Measurements from ENCODE around the gene ZNF124. TPM values are rescaled to one million over a fixed set of nuclear protein-coding genes. Genes with fewer than 3 reads are reported as not detected.
A peak's percentile ranks its signal among the peaks of the same experiment; 100 is the strongest.

Gene ZNF124
- total RNA-seq, 1 experiment from 2014 or later, result 8.0 TPM

GRCh38 chr1:247113094-247113497 is 58.7 kb downstream of the ZNF124 start:
- peak; percentile 59 for DNase-seq (ENCODE audit: low spot score)

GRCh38 chr1:247112479-247112781 is 59.4 kb downstream of the ZNF124 start:
- DNase-seq (ENCODE audit: low spot score), result no peak

GRCh38 chr1:247111700-247112478 is 59.9 kb downstream of the ZNF124 start:
- DNase-seq (ENCODE audit: low spot score), result peak; percentile 47

- no peak for DNase-seq (ENCODE audit: low spot score)
These were observed 60.5 kb downstream of the ZNF124 start for GRCh38 chr1:247111259-247111699.

- peak; percentile 38 for DNase-seq (ENCODE audit: low spot score)
These were observed 61.1 kb downstream of the ZNF124 start for GRCh38 chr1:247110627-247111258.

GRCh38 chr1:247107694-247108093 is 64.1 kb downstream of the ZNF124 start:
- no peak for DNase-seq (ENCODE audit: low spot score)

- DNase-seq (ENCODE audit: low spot score), result no peak
These were observed 65.9 kb downstream of the ZNF124 start for GRCh38 chr1:247105966-247106365.

Small RNA genes within 50 kb of the gene (small RNA-seq; reads per million reads assigned to genes)
- gene AL390728.3 (not detected), gene RNA5SP82 (not detected)

Other genes with a start within 250 kb of the ZNF124 start
- gene AHCTF1, start 240.1 kb downstream of the ZNF124 start, total RNA-seq (2014; rRNA removed; shearing (Covaris generic)), result 18.2 and 19.7 TPM in 2 replicates
- 6.0 and 8.1 TPM in 2 replicates for gene ZNF695, start 164.0 kb downstream of the ZNF124 start, total RNA-seq (2014; rRNA removed; shearing (Covaris generic))
- gene ZNF670, start 93.2 kb downstream of the ZNF124 start, total RNA-seq (2014; rRNA removed; shearing (Covaris generic)), result 1.4 and 2.2 TPM in 2 replicates
- gene ZNF669, start 67.7 kb downstream of the ZNF124 start, total RNA-seq (2014; rRNA removed; shearing (Covaris generic)), result 6.2 and 18.3 TPM in 2 replicates
- gene VN1R5, start 84.1 kb upstream of the ZNF124 start, total RNA-seq (2014; rRNA removed; shearing (Covaris generic)), result not detected in 2 replicates
- 34.3 and 37.7 TPM in 2 replicates for gene ZNF496, start 159.8 kb upstream of the ZNF124 start, total RNA-seq (2014; rRNA removed; shearing (Covaris generic))
- gene NLRP3, start 244.2 kb upstream of the ZNF124 start, total RNA-seq (2014; rRNA removed; shearing (Covaris generic)), result 0.70 and 0.71 TPM in 2 replicates